Measurements from ENCODE around the gene PLXND1.
"Not testable (repeated sequence)": the region's sequence is repeated elsewhere in the genome, so short reads cannot be mapped to it uniquely, and the experiment has no call there.

Gene PLXND1

DNA sequence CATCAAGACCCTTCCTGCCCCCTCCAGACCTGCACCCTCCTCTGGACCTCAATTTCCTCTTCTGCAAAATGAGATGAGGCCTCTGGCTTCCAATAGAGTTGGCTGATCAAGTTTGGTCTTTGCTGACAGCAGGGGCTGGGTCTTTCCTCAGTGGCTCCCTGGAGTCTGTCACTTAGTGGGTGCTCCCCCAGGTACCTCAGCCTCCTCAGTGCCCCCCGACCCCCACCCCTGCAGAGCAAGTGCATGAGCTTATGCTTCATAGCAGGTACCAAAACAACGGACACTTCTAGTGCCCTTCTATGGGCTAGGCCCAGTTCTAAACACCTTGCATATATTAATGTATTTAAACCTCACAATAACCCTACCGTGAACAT, 6.9 kb upstream of the PLXND1 start:
- no peak for DNase-seq

DNA sequence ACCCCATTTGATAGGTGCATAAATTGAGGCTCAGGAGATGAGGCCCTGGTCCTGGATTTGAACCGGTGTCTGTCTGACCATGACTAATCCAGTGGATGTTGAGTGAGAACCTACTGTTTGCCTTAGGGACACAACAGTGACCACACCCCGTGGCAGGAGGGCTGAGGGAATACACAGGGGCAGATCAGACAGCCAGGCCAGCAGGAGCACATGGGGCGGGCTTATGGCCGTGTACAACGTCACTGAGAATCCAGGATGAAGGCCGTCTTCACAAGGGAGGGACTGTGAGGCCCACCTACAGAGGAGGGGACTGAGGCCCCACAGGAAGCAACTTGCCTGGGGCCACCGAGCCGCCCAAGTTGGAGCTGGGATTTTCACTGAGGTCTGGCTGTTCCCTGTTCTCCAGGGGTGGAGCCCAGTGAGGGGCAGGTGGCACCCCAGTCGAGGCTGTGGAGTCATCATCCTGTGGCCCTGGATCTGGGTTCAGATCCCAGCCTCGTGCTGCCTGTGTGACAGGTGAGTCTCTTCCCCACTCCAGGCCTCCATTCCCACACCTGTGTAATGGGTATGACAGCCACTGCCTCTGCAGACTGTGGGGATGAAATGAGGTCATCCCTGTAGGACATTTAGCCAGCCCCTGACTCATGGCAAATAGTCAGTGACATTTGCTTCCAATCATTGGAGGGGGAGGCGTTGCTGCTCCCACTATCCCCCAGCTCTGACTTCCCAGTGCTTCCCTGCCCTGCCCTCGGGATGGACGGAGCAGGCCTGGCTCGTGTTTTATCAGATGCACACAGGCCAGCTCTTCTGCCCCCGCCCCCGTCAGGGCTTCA, 6.3 kb upstream of the PLXND1 start:
- no peak for DNase-seq

DNA sequence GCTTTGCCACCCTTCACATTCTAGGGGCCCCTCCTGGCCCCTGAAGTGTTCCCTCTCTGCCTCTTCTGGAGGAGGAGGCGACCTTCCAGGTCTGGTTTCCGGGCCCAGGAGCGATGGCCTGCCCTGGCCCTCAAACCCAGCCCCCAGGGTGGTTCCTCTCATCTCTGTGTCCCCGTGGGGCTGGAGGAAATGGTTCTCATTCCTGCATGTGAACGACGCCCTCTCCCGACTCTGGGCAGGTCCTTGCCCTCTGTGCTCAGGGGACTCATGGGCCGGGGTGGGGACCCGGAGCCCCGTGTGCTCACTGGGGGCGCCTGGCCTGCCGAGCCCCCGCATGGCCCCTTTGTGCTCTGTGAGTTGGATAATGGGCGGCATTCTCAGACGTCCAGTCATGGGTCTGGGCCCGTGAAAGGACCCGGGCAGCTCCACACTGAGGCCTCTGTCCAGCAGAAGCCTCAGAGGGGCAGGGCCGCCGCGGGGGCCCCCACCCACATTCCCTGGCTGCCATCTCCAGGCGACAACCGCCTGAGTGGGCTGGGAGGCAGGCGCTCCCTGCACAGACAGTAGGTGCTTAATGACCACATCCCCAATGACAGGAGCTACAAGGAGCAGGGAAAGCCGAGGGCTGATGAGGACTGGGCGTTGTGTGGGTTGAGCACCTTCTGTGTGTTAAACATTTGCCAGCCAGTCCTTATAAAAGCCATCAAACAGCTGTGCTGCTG, 5.5 kb upstream of the PLXND1 start:
- no peak for DNase-seq

DNA sequence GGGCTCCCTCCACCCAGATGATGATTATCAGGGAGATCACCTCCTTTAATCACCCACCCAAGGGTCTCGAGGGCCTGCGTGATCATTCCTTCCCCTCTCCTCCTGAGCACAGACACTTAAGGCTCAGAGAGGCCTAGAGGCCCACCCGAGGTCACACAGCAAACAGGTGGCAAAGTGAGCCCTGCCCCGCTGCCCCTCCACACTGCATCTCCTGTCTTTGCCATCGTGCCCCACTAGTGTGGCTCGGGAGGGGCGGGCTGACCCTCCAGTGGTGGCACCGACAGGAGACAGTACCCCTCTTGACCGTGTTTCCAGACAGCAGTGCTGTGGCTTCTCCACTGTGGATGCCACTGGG, 4.9 kb upstream of the PLXND1 start:
- DNase-seq: no peak

DNA sequence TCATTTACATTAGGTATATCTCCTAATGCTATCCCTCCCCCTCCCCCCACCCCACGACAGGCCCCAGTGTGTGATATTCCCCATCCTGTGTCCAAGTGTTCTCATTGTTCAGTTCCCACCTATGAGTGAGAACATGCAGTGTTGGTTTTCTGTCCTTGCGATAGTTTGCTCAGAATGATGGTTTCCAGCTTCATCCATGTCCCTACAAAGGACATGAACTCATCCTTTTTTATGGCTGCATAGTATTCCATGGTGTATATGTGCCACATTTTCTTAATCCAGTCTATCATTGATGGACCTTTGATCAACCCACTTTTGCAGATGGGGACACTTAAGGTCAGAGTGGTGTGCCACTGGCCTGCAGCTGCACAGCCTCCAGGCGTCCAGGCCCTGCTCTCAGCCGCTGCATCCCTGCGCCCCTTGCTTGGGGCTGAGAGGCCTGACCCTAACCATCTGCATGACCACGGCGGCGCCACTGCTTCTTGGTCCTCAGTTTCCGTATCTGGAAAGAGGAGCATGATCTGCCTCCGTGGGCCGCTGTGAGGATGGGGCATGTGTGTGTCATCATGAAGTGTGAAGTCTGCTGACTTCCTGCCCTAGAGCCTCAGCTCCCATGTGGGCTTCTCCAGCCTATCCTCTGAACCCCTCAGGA, 4.4 kb upstream of the PLXND1 start:
- not testable (repeated sequence) for DNase-seq

DNA sequence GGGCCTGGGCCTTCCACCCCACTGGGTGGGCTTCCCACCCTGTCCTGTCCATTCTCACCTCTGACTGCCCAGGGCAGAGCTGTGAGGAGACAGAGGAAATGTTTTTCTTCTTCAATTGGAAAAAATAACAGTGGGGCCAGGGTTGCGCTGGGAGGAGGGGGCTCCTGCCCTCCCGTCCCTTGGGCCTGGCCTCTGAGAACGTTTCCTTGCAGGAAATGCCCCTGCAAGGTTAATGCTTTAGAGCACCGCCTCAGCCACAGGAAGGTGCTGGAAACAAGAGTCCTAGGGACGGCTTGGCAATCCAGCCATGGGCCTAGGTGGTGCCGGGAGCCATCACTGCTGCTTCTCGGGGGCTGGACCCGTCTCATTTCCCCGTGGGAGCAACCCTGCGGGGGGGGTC, 3.8 kb upstream of the PLXND1 start:
- no peak for DNase-seq

DNA sequence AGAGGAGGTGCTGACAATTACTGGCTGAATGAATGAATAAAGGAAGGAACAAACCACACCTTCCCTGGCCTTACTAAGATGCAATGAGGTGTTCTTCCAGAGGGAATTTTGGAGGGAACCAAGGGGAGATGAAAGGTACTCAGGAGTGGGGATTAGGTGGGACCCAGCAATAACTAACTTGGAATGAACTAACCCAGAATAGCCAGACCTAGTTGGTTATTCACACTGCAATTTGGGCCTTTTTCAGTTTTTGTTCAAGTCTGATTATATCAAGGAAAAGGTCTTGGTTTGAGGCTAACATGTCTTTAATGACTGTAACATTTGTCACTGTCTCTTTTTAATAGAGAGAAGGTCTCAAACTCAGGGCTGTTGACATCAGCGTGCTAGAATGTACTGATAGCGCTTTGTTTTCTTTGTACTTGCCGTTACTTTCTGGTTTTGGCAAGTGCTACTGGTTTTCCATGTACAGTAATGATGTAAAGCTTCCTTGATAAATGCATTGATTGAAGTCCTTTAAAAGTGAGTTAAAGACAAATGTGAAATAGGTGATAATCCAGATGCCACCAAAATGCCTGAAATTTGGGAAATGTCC, 3.2 kb upstream of the PLXND1 start:
- DNase-seq: no peak

DNA sequence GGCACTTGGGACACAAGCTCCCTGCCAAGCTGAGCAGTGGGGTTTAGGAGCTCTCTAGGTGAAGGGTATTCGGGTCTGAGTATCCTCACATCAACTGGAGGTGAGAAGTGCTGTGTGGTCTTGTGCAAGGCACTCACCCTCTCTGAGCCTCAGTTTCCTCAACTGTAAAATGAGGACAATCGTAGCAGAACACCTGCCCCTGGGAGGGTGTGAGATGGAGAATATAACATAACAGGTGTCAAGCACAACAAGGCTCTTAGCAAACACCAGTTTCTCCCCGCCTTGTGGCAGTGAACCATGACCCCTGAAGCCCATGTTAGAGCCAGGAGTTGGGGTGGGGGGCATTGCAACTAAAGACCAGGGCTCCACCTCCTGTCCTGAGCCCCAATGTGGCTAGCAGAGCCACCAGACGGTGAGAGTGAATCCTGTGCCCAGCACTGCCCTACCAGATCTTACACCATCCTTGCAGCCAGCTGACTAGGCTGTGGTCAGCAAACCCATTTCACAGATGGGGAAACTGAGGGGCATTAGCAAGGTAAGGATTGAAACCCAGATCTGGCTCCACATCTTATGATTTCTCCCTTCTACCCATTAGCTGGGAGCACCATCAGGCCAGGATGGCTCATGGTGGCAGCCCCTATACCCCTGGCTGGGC, 2.6 kb upstream of the PLXND1 start:
- DNase-seq: no peak

DNA sequence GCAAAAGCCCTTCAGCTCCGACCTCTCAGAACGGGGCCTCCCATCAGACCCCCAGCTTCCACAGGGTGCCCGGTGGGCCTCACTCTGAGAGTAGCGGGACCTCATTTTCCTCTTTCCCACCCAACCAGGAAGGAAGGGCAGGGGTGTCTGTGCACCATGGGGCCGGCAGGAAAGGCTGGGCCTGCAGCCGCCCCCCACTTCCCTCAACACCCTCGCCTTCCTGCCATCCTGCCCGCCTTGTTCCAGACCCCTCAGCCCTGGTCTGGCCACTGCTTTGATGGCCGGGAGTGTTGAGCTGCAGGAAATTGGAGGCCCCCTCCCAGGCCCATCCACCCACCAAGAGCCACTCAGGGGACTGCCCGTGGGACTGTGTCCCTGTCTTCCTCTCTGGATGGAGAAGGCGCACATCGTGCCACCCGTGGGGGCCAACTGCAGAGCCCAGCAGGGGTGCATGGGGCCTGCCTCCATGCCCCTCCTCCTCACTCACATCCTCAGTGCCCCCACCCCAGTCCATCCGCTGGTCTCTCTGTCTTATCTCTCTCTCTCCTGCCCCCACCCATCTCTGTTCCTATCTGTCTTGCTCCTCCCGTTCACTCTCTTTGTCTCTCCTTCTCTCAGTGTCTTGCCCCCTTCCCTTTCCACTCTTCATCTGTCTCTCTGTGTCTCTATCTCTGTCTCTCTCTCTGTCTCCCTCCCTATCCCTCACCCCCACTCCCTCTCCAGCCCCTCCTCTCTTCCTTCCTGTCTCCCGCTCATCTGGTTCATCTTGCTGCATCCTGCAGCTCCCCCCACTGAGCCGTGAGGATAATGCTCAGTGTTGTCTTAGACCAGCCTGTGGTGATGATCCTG, 1.8 kb upstream of the PLXND1 start:
- DNase-seq: no peak

DNA sequence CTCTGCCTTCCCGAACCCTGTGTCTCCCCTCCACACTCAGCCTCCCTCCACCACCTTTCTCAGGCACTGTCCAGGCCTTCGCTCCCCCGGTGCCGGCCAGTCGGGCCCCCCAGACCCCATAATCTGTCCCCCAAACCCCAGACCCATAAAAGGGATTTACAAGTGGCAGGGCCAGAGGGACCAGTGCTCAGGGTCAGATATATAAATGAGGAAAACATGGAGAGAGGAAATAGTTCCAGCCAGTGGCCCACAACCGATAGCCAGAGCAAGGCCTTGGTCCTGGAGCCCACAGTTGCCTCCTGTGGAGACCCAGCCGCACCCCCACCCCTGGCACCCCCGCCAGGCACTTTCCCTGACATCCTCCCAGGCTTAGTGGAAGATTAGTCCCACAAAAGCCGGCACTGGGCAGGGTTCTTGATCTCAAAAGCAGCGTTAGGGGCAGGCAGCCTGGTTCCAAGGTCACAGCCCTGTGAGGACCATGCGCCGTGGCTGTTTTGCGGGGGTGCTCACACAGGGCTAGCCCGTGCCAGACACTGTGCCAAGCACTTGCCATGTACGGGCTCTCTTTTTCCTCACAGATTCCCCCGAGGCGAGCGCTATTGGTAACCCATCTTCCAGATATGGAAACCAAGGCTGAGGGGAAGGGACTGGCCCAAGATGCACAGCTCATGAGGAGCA, 1.1 kb upstream of the PLXND1 start:
- DNase-seq: no peak

DNA sequence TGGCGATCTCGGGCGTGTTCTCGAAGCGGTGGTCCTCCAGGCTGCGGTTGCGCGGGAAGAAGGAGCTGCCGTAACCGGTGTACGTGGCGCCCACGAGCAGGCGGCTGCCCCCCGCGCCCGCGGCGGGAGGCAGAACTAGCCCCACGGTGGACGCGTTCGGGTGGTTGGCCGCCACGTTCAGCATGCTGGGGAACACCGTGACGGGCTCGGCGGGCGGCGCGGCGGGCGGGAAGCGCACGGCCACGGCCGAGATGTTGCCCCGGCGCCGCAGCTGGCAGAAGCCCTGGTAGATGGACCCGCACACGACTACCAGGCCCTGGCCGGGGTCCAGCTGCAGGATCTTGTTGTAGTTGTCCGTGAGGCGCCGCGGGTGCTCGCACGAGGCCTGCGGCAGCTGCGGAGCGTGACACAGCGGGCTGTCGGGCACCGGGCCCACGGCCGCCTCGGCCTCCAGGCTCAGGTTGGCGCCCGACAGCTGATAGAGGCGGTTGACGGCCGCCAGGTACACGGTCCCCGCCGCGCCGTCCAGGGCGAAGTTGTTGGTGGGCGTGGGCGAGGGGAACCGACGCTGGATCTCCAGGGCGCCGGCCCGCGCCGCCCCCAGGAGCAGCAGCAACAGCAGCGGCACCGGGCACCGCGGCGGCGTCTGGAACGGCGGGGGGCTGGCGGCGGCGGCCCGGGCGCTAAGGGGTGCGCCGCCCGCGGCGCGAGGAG, 397 bp downstream of the PLXND1 start:
- DNase-seq: peak; percentile 26

DNA sequence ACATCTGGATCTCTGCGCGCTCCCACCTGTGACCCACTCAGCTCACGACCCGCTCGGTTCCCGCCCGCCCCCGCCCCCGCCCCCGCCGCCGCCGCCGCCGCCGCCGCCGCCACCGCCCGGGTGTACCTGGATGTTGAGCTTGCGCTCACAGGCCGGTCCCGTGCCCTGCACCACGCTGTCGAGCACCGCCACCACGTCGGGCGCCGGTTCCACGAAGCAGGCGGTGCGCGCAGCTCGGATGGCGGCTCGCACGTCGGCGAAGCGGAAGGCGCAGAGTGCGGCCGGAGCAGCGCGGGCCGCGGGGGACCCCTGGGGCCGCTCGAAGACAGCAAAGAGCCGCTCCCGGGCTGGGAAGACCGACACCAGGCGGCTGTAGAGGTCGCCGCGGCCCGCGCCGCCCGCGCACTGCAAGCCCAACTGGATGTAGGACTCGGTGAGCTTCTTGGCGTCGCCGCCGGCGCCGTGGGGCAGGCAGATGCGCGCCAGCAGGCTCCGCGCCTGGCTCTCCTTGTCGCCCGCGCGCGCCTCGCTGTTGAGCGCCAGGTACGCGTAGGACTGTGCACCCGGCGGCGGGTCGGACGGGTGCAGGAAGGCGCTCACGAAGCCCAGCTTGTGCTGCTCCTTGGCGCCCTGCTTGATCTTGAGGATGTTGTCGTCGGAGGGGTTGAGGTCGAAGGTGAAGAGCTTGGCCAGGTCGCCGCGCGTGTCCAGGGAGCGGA, 1.1 kb downstream of the PLXND1 start:
- no peak for DNase-seq

DNA sequence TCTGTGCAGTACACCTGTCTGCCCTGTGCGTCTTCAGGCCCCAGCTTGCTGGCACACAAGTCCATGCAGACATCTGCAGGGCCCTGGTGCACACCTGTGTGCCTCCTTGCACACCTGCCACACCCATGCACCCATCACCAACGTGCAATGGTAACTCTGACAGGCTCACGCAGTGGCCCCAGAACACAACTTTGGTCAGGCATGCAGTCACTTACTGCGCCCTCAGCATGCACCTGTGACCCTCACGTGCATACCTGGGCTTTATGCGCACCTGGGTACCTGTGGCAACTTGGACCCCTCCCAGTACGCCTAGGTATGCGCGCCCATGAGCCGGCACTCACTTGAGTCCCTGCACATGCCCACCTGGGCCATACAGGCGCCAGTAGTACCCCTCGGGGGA, 1.7 kb downstream of the PLXND1 start:
- no peak for DNase-seq

DNA sequence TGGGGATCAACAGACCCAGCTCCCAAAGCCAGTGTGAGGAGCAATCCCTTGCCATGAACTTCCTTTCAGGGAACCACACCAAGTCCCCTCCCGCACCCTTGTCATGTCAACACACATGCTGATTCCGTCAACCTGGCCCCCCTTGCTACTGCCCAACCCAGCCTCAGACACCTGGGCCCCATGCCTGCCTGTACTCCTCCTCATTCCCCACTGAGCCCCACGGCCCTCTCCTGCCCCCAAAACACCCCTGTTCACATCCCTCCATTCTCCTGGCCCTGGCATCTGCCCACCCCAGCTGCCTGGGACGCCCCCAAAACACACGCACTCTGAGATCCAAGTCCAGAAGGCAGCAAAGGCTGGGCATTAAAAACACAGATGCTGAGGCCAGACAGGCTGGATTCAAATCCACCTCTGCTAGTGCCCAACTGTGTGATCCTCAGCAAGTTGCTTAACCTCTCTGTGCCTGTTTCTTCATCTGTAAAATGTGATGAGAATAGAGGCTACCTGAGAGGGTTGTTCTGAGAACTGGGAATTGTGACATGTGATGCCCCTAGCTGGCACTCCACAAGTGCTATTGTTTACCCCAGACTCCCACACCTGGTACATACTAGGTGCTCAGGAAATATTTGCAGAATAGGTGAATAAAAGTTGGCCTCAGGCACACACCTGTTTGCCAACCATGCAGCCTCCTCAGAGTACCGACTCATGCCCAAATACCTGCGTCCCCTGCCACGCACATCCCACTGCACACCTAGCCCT, 2.3 kb downstream of the PLXND1 start:
- no peak for DNase-seq

DNA sequence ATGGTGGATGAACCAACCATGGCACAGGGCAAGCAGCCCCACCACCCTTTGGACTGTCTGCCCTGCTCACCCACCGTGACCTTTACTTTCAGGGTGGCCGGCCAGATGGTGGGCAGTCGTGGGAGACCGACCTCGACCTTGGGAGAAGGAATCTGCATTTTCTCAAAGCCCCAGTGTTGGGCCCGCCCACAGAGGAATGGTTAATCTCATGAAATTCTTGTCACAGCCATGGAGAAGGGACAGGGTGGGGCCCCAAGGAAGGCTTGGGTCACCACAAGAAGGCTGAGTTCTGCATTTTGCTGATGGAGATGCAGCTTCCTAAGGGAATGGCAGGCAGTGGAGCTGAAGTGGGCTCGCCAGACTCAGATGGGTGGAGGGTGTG, 2.9 kb downstream of the PLXND1 start:
- no peak for DNase-seq

DNA sequence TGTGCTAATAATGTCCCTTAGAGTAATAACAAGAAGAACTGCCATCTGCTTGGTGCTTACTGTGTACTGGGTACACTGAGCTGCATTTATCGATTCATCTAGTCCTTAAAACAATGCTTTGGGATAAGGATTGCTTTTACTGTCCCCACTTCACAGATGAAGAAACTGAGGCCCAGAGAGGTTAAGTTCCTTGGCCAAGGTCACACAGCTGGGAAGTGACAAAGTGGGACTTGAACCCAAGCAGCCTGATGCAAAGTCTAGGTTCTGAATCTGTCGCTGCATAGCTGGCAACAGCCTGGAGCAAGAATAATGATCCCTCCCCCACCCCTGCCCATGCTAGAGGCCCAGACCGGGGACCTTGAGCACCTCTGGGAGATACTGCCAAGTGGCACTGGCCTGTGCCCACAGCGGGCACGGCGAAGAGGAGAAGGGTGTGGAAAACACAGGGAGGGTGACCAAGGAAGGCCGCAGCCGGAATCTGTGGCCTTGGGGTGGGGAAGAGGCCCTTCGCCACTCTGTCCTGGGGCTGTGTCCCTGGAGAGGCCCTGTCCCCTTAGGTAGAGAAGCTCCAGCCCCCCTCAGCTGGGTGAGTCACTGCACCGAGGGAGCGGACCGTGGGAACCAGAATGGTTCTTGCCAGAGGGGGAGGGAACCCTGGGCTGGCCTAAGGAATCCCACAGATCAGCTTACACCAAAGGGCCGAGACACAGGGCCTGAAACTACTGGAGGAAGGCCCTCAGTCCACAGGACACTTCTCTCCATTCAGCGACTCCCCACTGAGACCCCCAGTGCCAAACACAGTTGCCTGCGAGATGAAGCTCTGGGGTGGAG, 3.5 kb downstream of the PLXND1 start:
- no peak for DNase-seq

DNA sequence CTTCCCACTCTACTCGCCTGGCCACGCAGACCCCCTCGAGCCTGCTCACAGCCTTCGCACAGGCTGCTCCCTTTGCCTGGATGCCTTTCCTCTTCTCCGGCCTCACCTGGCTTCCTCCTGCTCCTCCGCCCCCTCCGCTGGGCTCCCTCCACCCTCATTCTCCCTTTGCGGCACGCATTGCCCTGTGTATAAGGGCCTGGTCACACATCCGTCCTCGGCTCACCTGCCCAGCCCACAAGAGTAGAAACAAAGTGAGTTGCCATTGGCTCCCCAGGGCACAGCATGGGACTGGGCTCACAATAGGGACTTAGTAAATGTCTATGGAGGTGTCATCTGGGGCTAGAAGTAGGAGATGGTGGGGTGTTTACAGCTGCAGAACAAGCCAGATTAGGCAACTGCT, 4.2 kb downstream of the PLXND1 start:
- DNase-seq: no peak

DNA sequence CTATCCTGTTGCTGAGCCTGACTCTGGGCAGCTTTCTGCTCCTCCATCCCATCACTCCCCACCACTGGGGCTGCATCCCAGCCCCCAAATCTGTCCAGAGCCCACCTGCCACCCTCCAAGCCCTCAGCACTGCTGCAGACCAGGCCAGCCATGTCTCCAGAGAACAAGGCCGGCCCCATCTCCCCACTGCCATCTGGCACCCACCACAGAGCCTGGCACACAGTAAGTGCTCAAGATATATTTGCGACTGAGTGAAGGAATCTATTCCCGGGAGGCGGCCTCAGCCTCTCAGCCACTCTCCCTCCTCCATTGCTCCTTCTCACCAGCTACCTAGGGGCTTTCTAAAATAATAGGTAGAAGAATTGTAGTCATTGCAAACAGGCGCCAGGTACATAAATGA, 4.8 kb downstream of the PLXND1 start:
- no peak for DNase-seq

DNA sequence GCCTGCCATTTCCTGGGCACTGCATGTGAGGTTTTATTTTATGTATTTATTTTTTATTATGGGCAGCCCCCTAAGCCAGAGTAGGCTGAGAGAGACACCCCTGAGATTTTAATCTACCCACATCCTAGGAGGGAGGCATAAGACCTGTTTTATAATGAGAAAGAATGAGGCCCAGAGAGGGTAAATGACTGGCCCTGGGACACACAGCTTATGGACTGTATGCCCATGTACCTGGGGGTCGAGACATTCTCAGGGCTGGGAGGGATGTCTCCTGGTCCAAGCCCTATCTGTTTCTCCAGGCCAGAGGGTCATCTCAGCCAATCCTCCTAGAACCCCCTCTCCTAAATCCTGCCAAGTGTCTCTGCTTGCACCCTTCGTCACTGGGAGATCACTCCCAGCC, 6.1 kb downstream of the PLXND1 start:
- DNase-seq: no peak

Data from NCI-H1417 treated with DMSO at 0.1 percent for 48 hours (cell line).